Stomach (tissue), 19 donors: Measurements from ENCODE around the gene CITED4. TPM values are rescaled to one million over a fixed set of nuclear protein-coding genes. Genes with fewer than 3 reads are reported as not detected.

ENCODE experiments used
- DNase-seq, 2 donors: peaks; one replicate each; pipeline versions ENCODE4 v3.0.0 to v3.0.0-alpha.2; 2013 to 2019
- H3K27ac ChIP-seq, 5 donors: fragments of 200-600 bp in 4 of 5; sonication (generic) in 4 of 5; one replicate each; pipeline ENCODE4 v1.5.1; 2013 to 2019; ENCODE audit warnings: mild to moderate bottlenecking in 1 of 5, moderate library complexity in 1 of 5
- H3K27me3 ChIP-seq, 3 donors: fragments of 200-600 bp; sonication (generic); one replicate each; pipeline ENCODE4 v1.5.1; 2017 to 2019; ENCODE audit warnings: mixed run types in 1 of 3
- H3K36me3 ChIP-seq, 4 donors: fragments of 200-600 bp; sonication (generic); 1 replicate in 3 of 4; 2 replicates in 1 of 4; pipeline ENCODE4 v1.5.1; 2016 to 2019
- H3K4me1 ChIP-seq, 4 donors: fragments of 200-600 bp; sonication (generic); one replicate each; pipeline ENCODE4 v1.5.1; 2016 to 2019
- H3K4me3 ChIP-seq, 4 donors: fragments of 200-600 bp; sonication (generic) in 3 of 4; one replicate each; pipeline ENCODE4 v1.5.1; 2016 to 2019; ENCODE audit warnings: mild to moderate bottlenecking in 1 of 4
- H3K9me3 ChIP-seq, 4 donors: fragments of 200-600 bp; sonication (generic); one replicate each; pipeline ENCODE4 v1.5.1; 2016 to 2019
- EP300 ChIP-seq: sonication (generic); formaldehyde crosslinking; IDR thresholded peaks from one replicate; pipeline ENCODE4 v1.6.1; 2017; ENCODE audit warnings: antibody characterized with exemption
- POLR2A ChIP-seq, 4 donors: fragments of 450-650 bp; IDR thresholded peaks; one replicate each; pipeline ENCODE4 v1.6.1; 2016; ENCODE audit warnings: antibody characterized with exemption in 4 of 4, control low read depth in 2 of 4, mild to moderate bottlenecking in 1 of 4, moderate library complexity in 1 of 4
- POLR2AphosphoS5 ChIP-seq, 3 donors: sonication (generic); formaldehyde crosslinking; IDR thresholded peaks; one replicate each; pipeline ENCODE4 v1.6.1; 2016; ENCODE audit warnings: antibody characterized with exemption in 3 of 3
- WGBS, 5 donors: extraction: QIAGEN DNeasy Blood & Tissue Kit in 3 of 5; methylation state at CpG; one replicate each; pipeline versions ENCODE4 v1.1.5 to v1.1.7; 2013 to 2018; 5-methylcytosine and 5-hydroxymethylcytosine counted together
- intact Hi-C: fragments of 100-400 bp; cut with DNase I; formaldehyde crosslinking; loops from one replicate; pipeline ENCODE4 v1.15.1; 2023; ENCODE audit warnings: low total_unique reads
- long read RNA-seq, 10 donors: transcript quantifications; one replicate each; lab custom pipeline, GENCODE V29; 2026
- polyA plus RNA-seq, 3 donors: library from polyadenylated mRNA; stranded (reverse); fragments of 200-250 nt; gene quantifications; one replicate each; pipeline ENCODE4 v1.2.3, GENCODE V29; 2013
- total RNA-seq, 5 donors: library from RNA; depleted of rRNA; stranded (reverse); fragments of >200 nt; gene quantifications; one replicate each; pipeline versions ENCODE4 v1.1.0 to v1.2.3, GENCODE V29; 2014 to 2016
- TF ChIP-seq, protein P1 (sequence below), 7 experiments: fragments of 450-650 bp in 4 of 7; fragments of 200-600 bp in 3 of 7; sonication (generic) in 3 of 7; IDR thresholded peaks; one replicate each; pipeline ENCODE4 v1.5.1; 2016 to 2019; ENCODE audit warnings: antibody characterized with exemption in 7 of 7, control low read depth in 2 of 7, mild to moderate bottlenecking in 1 of 7
- donor health status: healthy with polysubstance abuse.
- donor health status: Bipolar disorder and iron deficiency.
- donor health status: healthy.

Gene CITED4, protein sequence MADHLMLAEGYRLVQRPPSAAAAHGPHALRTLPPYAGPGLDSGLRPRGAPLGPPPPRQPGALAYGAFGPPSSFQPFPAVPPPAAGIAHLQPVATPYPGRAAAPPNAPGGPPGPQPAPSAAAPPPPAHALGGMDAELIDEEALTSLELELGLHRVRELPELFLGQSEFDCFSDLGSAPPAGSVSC
- total RNA-seq: 100 to 1,000 TPM in 1 of 5 donors, 10 to 100 TPM in 3, 1 to 10 TPM in 1; 2.6 to 152 (median 38.4) TPM
- 10 to 100 TPM in 2 of 3 donors, 1 to 10 TPM in 1; 8.6 to 22.5 (median 13.5) TPM for polyA plus RNA-seq
- long read RNA-seq, donor 1, transcript CITED4-201 (1 exons, 1,316 nt): major isoform, 5 of 5 reads
- long read RNA-seq, donor 1, partial matches to known transcripts: 0 of 5 reads
- long read RNA-seq, donor 1, other reads (novel, unspliced or antisense): 0 of 5 reads
- long read RNA-seq, donor 2, transcript CITED4-201 (1 exons, 1,316 nt): major isoform, 5 of 5 reads
- long read RNA-seq, donor 2, partial matches to known transcripts: 0 of 5 reads
- long read RNA-seq, donor 2, other reads (novel, unspliced or antisense): 0 of 5 reads
- long read RNA-seq, donor 3, transcript CITED4-201 (1 exons, 1,316 nt): major isoform, 5 of 5 reads
- long read RNA-seq, donor 3, partial matches to known transcripts: 0 of 5 reads
- long read RNA-seq, donor 3, other reads (novel, unspliced or antisense): 0 of 5 reads
- long read RNA-seq, donor 4, partial matches to known transcripts: 0 of 1 reads
- long read RNA-seq, donor 4, other reads (novel, unspliced or antisense): 0 of 1 reads
- long read RNA-seq, donor 5, transcript CITED4-201 (1 exons, 1,316 nt): major isoform, 9 of 9 reads
- long read RNA-seq, donor 5, partial matches to known transcripts: 0 of 9 reads
- long read RNA-seq, donor 5, other reads (novel, unspliced or antisense): 0 of 9 reads
- long read RNA-seq, donor 6: 0 reads
- long read RNA-seq, donor 7, transcript CITED4-201 (1 exons, 1,316 nt): major isoform, 7 of 7 reads
- long read RNA-seq, donor 7, partial matches to known transcripts: 0 of 7 reads
- long read RNA-seq, donor 7, other reads (novel, unspliced or antisense): 0 of 7 reads
- long read RNA-seq, donor 8, transcript CITED4-201 (1 exons, 1,316 nt): major isoform, 14 of 14 reads
- long read RNA-seq, donor 8, partial matches to known transcripts: 0 of 14 reads
- long read RNA-seq, donor 8, other reads (novel, unspliced or antisense): 0 of 14 reads
- long read RNA-seq, donor 9, partial matches to known transcripts: 0 of 3 reads
- long read RNA-seq, donor 9, other reads (novel, unspliced or antisense): 0 of 3 reads
- long read RNA-seq, donor 10, partial matches to known transcripts: 0 of 4 reads
- long read RNA-seq, donor 10, other reads (novel, unspliced or antisense): 0 of 4 reads

DNA sequence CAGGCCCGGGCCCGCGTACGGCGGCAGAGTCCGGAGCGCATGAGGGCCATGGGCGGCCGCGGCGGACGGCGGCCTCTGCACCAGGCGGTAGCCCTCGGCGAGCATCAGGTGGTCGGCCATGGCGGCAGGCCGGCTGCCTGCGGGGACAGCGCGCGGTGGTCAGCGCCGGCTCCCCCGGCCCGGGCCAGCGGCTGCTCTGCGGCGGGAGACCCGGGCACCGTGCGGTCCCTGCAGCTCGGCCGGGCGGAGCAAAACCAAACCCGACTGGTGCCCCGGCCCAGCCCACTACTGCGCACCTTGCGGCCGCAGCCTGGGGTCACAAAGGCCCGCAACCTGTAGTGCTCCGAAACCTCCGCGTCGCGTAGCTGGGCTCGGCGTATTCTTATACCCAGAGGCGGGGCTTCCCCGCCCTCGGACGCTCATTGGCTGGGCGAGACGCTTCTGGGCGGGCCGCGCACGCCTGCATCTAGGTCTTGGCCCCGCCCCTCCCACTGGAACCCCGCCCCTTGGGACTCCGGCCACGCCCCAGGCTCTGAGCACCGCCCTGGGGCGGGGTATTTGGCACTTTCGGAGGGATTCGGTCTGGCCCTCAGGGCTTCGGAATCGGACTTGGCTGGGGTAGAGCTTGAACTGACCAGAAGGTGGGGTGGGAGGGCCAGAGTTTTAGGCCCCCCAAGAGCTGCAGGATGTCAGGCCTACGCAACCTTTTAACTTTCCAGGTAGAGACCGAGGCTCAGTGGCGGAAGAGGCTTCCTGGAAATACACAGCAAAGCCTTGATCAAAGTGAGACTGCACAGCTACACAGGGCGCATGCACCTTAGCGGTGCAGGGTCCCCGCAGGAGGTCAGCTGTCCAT, at the start of gene CITED4:
CITED4 (minus strand) TSS at position 356 of the 856 bp plus-strand sequence; CDS start at position 120, 236 bp downstream.
- 2 to 12% (median 2%) methylated on average over 10 to 75 of the region's 75 CpGs for WGBS, 5 donors

DNA sequence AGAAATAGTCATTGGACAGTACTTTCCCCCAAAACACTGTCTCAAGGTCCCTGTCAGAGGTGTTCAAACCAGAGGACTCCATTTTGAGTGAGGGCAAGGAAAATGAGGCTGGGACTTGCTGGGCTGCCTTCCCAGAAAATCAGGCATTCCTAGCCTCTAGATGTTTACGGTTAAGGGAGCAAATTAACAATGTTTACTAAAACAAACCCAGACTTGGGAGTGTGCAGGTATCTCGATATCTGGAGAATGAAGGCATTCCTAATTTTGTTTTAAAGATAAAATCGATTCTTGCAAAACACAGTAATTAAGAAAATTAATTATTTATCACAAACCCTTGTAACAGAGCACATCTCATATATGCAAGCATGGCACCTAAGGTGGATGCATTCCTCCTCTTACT, 48.9 kb upstream of the CITED4 start:
- Histone ChIP-seq H3K36me3 (no peaks in the 10 kb centered on the region), H3K4me1 (peaks cover 0 to 9% (median 2%) of the 10 kb centered on the region in 4 donors), H3K27me3 (no peaks in the 10 kb centered on the region), H3K27ac (no peak overlapping the region), H3K9me3 (no peaks in the 10 kb centered on the region), H3K4me3 (no peak overlapping the region)
- no peak for DNase-seq
- intact Hi-C loops: no loop called here
- TF ChIP-seq POLR2AphosphoS5 (IDR thresholded peaks at IDR 0.05) (no peak), EP300 (no peak), POLR2A (IDR thresholded peaks at IDR 0.05) (no peak)
- TF ChIP-seq, protein P1, sequence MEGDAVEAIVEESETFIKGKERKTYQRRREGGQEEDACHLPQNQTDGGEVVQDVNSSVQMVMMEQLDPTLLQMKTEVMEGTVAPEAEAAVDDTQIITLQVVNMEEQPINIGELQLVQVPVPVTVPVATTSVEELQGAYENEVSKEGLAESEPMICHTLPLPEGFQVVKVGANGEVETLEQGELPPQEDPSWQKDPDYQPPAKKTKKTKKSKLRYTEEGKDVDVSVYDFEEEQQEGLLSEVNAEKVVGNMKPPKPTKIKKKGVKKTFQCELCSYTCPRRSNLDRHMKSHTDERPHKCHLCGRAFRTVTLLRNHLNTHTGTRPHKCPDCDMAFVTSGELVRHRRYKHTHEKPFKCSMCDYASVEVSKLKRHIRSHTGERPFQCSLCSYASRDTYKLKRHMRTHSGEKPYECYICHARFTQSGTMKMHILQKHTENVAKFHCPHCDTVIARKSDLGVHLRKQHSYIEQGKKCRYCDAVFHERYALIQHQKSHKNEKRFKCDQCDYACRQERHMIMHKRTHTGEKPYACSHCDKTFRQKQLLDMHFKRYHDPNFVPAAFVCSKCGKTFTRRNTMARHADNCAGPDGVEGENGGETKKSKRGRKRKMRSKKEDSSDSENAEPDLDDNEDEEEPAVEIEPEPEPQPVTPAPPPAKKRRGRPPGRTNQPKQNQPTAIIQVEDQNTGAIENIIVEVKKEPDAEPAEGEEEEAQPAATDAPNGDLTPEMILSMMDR (IDR thresholded peaks at IDR 0.05): no peak
- 27 to 61% (median 51%) methylated on average over 3 of the region's 3 CpGs for WGBS, 5 donors

More for the DNA sequence above, at the start of gene CITED4:
- peak; percentile 97 for DNase-seq
- Histone ChIP-seq H3K4me3 (peak within 1 kb of the TSS; percentile 73 to 80 (median 76)), H3K27ac (peak within 1 kb of the TSS; percentile 81 to 93 (median 87)), H3K9me3 (no peaks in the 10 kb centered on the region), H3K36me3 (no peaks in the 10 kb centered on the region), H3K27me3 (no peaks in the 10 kb centered on the region), H3K4me1 (peaks cover 25 to 54% (median 40%) of the 10 kb centered on the region in 4 donors)
- no peak for TF ChIP-seq EP300
- TF ChIP-seq, protein P1 (IDR thresholded peaks at IDR 0.05): peak in 1 of 7 experiments; percentile 35
- peak in 2 of 4 donors; percentile 69 to 85 for TF ChIP-seq POLR2A (IDR thresholded peaks at IDR 0.05)
- peak; percentile 94 to 99 (median 98) for TF ChIP-seq POLR2AphosphoS5 (IDR thresholded peaks at IDR 0.05)
- intact Hi-C loops: no loop called here

DNA sequence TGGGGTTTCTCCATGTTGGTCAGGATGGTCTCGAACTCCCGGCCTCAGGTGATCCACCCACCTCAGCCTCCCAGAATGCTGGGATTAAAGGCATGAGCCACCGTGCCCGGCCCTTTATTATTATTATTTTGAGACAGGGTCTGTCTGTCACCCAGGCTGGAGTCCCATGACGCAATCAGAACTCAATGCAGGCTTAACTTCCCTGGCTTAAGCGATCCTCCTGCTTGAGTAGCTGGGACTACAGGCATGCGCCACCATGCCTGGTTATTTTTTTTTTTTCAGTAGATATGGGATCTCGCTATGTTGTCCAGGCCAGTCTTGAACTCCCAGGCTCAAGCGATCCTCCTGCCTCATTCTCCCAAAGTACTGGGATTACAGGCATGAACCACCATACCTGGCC, 47.1 kb upstream of the CITED4 start:
- TF ChIP-seq POLR2A (IDR thresholded peaks at IDR 0.05) (no peak), POLR2AphosphoS5 (IDR thresholded peaks at IDR 0.05) (no peak), EP300 (no peak)
- TF ChIP-seq, protein P1 (IDR thresholded peaks at IDR 0.05): no peak
- no peak for DNase-seq

More for the DNA sequence above, 47.1 kb upstream of the CITED4 start:
- H3K9me3 ChIP-seq: no peaks in the 10 kb centered on the region
- no peaks in the 10 kb centered on the region for H3K27me3 ChIP-seq
- H3K36me3 ChIP-seq: no peaks in the 10 kb centered on the region
- H3K4me3 ChIP-seq: no peak overlapping the region
- no peak overlapping the region for H3K27ac ChIP-seq
- 96 to 98% (median 96%) methylated on average over 9 of the region's 9 CpGs for WGBS, 5 donors
- intact Hi-C loops: no loop called here
- peaks cover 0 to 9% (median 2%) of the 10 kb centered on the region in 4 donors for H3K4me1 ChIP-seq
